BE2C (cell line): Measurements from ENCODE around the gene FAM168A.

Source experiments
- DNase-seq: peaks from one replicate; pipeline ENCODE4 v3.0.0-alpha.2; 2020
- H3K27me3 ChIP-seq: fragments of 250-450 bp; sonication (Bioruptor Pico); 2 replicates; pipeline ENCODE4 v1.5.1; 2020; ENCODE audit warnings: mild to moderate bottlenecking
- H3K36me3 ChIP-seq: fragments of 250-450 bp; sonication (Bioruptor Pico); 2 replicates; pipeline ENCODE4 v1.5.1; 2020; ENCODE audit warnings: mild to moderate bottlenecking
- H3K4me1 ChIP-seq: fragments of 250-450 bp; sonication (Bioruptor Pico); 2 replicates; pipeline ENCODE4 v1.5.1; 2020
- H3K4me3 ChIP-seq: 2 replicates; pipeline ENCODE4 v1.5.1; 2011; ENCODE audit warnings: low read depth, low read length
- H3K9me3 ChIP-seq: fragments of 250-450 bp; sonication (Bioruptor Pico); 2 replicates; pipeline ENCODE4 v1.5.1; 2020
- CTCF ChIP-seq: IDR thresholded peaks from 2 replicates; pipeline ENCODE4 v1.5.1; 2012; ENCODE audit warnings: mild to moderate bottlenecking, low read depth, low read length

The FAM168A gene

GRCh38 chr11:73425108-73425507, 172.8 kb downstream of the FAM168A start:
- no peak for TF ChIP-seq CTCF
- no peaks in the 10 kb centered on the region for H3K36me3 ChIP-seq
- H3K4me1 ChIP-seq, result no peaks in the 10 kb centered on the region
- H3K27me3 ChIP-seq, result no peaks in the 10 kb centered on the region
- no peaks in the 10 kb centered on the region for H3K9me3 ChIP-seq
- no peak overlapping the region for H3K4me3 ChIP-seq
- DNase-seq, result no peak

- Histone ChIP-seq H3K36me3 (no peaks in the 10 kb centered on the region; the same call in 1 of the 2 replicates), H3K4me1 (no peaks in the 10 kb centered on the region), H3K27me3 (no peaks in the 10 kb centered on the region), H3K9me3 (no peaks in the 10 kb centered on the region), H3K4me3 (no peak overlapping the region)
- TF ChIP-seq CTCF, result no peak
- no peak for DNase-seq
Measured at GRCh38 chr11:73423506-73423905, 174.4 kb downstream of the FAM168A start.

- no peak for DNase-seq
- no peaks in the 10 kb centered on the region for H3K27me3 ChIP-seq
- H3K4me3 ChIP-seq, result no peak overlapping the region
- H3K36me3 ChIP-seq, result peaks cover 5% of the 10 kb centered on the region; the same call in 1 of the 2 replicates
- H3K4me1 ChIP-seq, result no peaks in the 10 kb centered on the region
- TF ChIP-seq CTCF, result no peak
- no peaks in the 10 kb centered on the region for H3K9me3 ChIP-seq
Measured at GRCh38 chr11:73422886-73423285, 175.0 kb downstream of the FAM168A start.

- no peak for TF ChIP-seq CTCF
- DNase-seq, result no peak
- no peak overlapping the region for H3K4me3 ChIP-seq
- H3K4me1 ChIP-seq, result peaks cover 2% of the 10 kb centered on the region
- H3K9me3 ChIP-seq, result no peaks in the 10 kb centered on the region
- H3K36me3 ChIP-seq, result peaks cover 5% of the 10 kb centered on the region; the same call in 1 of the 2 replicates
- no peaks in the 10 kb centered on the region for H3K27me3 ChIP-seq
Measured at GRCh38 chr11:73420136-73420535, 177.8 kb downstream of the FAM168A start.

- TF ChIP-seq CTCF, result no peak
- no peaks in the 10 kb centered on the region for H3K27me3 ChIP-seq
- H3K9me3 ChIP-seq, result no peaks in the 10 kb centered on the region
- peaks cover 5% of the 10 kb centered on the region for H3K4me1 ChIP-seq
- no peak for DNase-seq
- H3K4me3 ChIP-seq, result no peak overlapping the region
- peaks cover 7% of the 10 kb centered on the region for H3K36me3 ChIP-seq
Measured at GRCh38 chr11:73416786-73417185, 181.1 kb downstream of the FAM168A start.

- H3K4me3 ChIP-seq, result no peak overlapping the region
- no peak for DNase-seq
- TF ChIP-seq CTCF, result no peak
- H3K9me3 ChIP-seq, result no peaks in the 10 kb centered on the region
- peaks cover 7% of the 10 kb centered on the region for H3K36me3 ChIP-seq
- no peaks in the 10 kb centered on the region for H3K27me3 ChIP-seq
- peaks cover 5% of the 10 kb centered on the region for H3K4me1 ChIP-seq
Measured at GRCh38 chr11:73415854-73416615, 181.9 kb downstream of the FAM168A start.
